Measurements from ENCODE around the gene CANT1.

DNA sequence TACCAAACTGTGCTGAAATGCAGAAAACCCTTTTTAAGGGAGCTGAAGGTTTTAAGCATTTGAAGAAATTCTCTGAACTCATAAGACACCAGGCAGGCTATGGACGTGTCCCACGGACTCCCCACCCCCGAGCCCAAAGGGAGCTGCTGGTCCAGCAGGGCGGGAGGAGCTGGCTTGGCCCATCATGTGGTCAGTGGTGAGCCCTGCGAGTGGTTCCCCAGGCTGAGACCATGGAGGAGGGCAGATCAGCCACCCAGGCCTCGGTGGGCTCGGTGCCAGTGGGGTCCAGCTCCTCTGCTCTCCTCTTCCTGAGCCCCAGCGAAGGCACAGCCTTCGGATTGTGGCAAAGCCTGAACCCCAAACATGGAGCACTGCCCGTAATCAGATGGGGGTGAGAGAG, 56.9 kb downstream of the CANT1 start:
- no peak for TF ChIP-seq EZH2 (IDR thresholded peaks at IDR 0.05; ENCODE audit: low read length, missing control alignments)
- TF ChIP-seq, protein P1, sequence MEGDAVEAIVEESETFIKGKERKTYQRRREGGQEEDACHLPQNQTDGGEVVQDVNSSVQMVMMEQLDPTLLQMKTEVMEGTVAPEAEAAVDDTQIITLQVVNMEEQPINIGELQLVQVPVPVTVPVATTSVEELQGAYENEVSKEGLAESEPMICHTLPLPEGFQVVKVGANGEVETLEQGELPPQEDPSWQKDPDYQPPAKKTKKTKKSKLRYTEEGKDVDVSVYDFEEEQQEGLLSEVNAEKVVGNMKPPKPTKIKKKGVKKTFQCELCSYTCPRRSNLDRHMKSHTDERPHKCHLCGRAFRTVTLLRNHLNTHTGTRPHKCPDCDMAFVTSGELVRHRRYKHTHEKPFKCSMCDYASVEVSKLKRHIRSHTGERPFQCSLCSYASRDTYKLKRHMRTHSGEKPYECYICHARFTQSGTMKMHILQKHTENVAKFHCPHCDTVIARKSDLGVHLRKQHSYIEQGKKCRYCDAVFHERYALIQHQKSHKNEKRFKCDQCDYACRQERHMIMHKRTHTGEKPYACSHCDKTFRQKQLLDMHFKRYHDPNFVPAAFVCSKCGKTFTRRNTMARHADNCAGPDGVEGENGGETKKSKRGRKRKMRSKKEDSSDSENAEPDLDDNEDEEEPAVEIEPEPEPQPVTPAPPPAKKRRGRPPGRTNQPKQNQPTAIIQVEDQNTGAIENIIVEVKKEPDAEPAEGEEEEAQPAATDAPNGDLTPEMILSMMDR (conservative IDR thresholded peaks at IDR 0.05 in 1 of 2, IDR thresholded peaks at IDR 0.05 in 1 of 2; ENCODE audit: low read depth in 1 of 2, low read length in 2 of 2): no peak
